Measurements from ENCODE around the gene CES2.

Gene CES2

DNA sequence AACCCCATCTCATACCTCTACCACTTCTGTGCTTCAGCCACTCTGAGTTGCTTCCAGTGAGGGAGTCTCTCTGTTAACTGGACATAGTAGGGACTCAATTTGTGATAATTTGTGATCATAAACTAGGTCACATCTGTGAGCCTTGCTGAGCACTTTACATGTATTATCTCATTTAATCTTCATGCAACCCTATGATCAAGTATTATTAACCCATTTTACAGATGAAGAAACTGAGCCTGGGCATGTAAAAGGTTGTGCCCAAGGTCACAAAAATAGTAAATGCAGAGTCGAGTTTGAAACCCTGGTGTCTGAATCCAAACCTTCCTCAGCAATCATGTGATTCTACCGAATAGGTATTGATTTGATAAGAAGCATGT, 36.4 kb upstream of the CES2 start:
- TF ChIP-seq POLR2A (IDR thresholded peaks at IDR 0.05; ENCODE audit: low read length) (no peak), GATA1 (IDR thresholded peaks at IDR 0.05; ENCODE audit: low read depth, low read length) (no peak)
- no peak for DNase-seq

DNA sequence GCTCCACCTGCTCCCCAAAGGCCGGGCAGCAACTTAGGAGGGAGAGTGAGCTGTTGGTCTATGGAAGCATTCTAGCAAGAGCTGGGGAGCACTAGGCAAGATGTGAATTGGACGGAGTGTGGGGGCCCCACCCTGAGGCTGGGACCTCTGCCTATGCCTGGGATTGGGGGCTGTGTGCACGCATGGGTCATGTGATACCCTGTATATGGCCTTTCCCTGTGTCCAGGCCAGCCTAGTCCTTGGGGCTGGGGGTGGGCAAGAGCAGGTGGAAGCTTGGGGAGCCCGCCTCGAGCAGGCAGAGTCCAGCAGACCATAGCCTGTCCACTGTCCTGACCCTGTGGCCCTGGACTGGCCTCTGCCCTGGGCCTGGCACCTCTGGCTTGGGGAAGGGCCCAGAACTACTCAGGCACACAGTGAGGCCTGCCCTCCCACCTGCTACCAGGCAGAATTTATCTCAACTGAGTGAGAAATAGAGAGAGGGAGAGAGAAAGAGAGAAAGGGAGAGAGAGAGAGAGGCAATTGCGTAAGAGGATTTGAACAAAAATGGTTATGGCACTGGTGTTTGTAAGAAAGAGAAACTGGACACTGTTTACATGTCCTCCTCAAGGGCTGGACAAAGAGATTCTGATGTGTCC, 35.9 kb upstream of the CES2 start:
- no peak for TF ChIP-seq GATA1 (IDR thresholded peaks at IDR 0.05; ENCODE audit: low read depth, low read length)
- TF ChIP-seq POLR2A (IDR thresholded peaks at IDR 0.05; ENCODE audit: low read length): no peak
- DNase-seq: peak; percentile 55 to 73

DNA sequence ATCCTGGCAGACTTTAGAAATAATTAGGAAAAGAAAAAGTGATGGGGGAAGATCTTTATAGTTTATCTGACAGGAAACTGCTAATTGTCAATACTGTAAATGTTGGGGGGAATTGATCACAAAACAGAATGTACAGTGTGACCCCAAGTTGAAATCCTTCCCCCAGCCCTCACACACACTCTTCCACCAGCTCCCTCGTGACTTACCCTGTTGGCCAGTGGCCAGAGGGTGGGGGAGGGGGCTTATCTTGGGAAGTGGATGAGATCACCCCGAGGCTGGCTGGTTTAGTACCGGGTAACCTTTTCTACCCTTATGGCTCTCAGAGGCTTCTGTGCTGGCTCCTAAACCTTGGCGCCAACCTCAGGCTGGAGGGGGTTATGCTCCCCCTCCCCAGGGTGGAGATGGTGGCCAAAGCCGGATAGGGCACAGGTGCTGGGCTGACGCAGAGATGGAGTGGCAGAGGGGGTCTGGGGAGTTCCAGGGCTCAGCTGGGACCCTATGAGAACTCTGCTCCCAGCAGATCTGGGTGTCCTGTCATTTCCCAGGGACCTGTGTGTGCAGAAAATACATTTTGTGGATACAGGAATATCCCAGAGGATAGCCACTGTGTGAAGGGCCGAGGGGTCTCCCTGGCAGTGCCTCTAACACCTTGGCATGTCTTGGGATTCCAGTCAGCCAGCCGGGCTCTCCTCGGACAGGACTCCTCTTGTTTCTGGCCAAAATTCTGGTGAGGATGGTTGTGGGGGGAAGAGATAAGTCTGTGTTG, 35.2 kb upstream of the CES2 start:
- TF ChIP-seq GATA1 (IDR thresholded peaks at IDR 0.05; ENCODE audit: low read depth, low read length) (no peak), POLR2A (IDR thresholded peaks at IDR 0.05; ENCODE audit: low read length) (peak; percentile 73)
- DNase-seq: peak; percentile 94 to 97

DNA sequence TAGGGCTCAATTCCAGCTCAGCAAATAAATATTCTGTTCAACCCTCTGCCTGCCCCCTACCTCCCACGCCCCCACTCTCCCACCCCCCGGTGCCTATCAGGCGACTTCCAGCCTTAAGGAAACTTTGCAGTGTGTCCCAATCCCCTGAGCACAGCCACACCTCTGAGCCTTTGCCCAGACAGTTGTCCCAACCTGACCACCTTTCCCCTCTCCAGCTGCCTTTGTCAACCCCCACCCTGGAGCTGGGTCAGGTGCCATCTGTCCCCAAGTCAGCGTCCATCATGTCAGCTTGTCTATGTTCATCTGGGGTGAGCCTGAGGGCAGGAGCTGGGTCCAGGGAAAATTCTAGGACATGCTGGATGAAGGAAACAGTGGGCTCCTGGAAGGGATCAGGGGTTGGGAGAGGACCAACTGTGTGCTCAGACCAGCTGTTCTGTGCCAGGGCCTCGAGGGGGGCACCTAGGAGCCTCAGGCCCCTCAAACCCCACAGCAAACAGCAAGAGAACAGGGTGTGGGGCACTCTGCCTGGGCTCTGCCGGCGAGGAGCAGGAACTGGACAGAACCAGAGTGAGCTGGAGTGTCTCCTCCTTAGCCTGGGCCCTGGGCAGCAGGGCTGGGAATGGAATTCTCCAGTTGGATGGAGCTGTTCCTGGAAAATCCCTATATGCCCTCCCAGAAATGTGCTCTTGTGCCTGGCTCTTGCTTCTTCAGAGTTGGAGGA, 34.4 kb upstream of the CES2 start:
- TF ChIP-seq POLR2A (IDR thresholded peaks at IDR 0.05; ENCODE audit: low read length) (no peak), GATA1 (IDR thresholded peaks at IDR 0.05; ENCODE audit: low read depth, low read length) (no peak)
- DNase-seq: peak in 1 of 2 experiments; percentile 58

DNA sequence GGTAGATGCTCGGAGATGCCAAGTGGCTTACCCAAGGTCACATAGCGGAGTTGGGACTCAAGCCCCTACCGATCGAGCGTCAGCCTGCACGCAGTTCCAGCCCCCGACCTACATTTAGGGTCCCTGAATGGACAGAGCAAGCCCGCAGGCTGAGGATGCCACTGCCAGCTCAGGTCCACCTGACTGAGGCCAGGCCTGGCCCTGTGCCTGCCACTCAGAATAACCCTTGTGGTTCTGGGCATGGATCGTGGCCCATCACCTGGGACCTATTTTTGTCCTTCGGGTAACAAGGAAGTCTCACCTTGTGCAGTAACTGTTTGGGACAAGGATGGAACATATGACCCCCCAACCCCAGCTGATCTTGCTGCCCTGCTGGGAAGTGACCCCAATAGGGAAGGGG, 33.7 kb upstream of the CES2 start:
- TF ChIP-seq GATA1 (IDR thresholded peaks at IDR 0.05; ENCODE audit: low read depth, low read length) (no peak), POLR2A (IDR thresholded peaks at IDR 0.05; ENCODE audit: low read length) (no peak)
- no peak for DNase-seq

DNA sequence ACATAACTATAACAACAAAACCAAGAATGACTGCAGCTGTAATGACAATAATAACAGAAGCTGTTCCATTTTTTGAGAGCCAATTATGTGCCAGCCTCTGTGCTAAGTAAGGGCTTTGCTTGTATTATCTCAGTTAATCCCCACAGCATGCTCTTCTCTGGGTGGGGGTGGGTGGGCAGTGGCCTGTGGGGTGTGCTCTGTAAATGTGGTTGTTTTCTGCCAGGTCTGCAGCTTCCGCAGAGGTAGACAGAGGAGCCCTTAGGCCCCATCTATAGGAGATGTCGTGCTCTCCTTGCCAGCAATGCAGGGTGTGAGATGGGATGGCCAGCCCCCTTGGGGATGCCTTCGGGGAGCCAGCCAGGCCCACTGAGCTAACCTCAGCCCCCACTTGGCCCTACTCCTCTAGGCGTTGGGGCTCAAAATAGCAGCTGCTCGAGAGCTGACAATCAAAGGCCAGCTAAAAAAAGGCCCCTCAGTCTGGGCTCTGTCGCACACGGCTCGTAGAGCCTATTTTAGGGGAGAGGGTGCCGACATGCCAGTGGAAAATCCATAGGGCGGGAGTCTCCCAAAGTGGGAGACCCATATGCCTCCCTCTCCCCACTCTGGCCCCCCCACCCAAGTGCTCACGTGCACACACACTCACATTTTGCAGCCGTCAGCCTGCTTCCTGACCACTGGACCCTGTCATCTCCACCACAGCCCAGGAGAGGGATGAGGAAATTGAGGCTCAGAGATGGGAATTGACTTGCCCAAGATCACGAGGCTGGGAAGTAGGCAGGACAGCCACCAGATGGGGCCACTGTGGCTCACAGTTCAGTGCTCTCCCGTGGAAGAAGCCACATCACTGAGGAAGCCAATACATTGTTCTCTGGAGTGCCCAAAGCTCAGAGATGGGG, 32.4 kb upstream of the CES2 start:
- TF ChIP-seq POLR2A (IDR thresholded peaks at IDR 0.05; ENCODE audit: low read length): no peak
- TF ChIP-seq GATA1 (IDR thresholded peaks at IDR 0.05; ENCODE audit: low read depth, low read length): no peak
- peak in 1 of 2 experiments; percentile 58 for DNase-seq

DNA sequence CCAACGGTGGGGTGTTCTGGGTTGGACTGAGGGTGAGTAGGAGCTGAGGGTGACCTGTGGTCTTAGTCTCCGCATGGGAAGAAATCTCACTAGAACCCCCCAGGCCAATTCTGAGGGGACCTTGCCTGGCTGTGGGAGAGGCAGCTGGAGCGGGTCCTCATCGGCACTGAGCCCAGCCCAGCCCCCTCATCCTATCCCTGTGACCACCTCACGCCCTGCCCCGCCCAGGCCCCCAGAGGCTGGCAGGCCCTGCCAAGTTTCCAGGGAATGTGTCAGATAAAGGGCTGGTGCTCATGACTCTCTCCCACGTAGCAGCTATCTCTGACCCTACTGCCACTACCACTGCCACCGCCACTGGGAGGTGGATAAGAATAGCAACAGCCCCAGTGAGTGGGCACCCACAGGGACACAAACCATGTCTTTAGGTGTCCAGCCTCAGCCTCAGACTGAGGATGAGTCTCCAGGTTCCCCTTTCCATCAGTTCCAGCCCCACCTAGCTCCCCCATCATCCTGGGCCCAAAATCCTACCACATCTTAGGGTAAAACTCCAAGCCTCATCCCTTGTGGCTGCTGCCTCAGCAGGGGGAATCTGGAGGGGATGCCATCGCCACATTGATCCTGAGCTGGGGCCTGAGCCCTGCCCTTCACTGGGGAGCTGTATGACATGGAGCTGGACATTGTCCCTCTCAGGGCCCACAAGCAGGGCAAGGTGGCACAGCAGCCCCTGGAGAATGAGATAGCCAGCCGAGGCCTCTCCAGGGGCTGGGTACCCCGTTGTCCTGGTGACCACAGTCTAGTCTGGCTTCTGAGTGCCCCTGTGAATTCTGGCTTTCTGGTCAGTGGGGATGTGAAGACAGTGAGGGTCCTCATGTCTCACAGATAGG, 31.5 kb upstream of the CES2 start:
- TF ChIP-seq POLR2A (IDR thresholded peaks at IDR 0.05; ENCODE audit: low read length) (peak; percentile 70), GATA1 (IDR thresholded peaks at IDR 0.05; ENCODE audit: low read depth, low read length) (no peak)
- peak; percentile 57 to 69 for DNase-seq

DNA sequence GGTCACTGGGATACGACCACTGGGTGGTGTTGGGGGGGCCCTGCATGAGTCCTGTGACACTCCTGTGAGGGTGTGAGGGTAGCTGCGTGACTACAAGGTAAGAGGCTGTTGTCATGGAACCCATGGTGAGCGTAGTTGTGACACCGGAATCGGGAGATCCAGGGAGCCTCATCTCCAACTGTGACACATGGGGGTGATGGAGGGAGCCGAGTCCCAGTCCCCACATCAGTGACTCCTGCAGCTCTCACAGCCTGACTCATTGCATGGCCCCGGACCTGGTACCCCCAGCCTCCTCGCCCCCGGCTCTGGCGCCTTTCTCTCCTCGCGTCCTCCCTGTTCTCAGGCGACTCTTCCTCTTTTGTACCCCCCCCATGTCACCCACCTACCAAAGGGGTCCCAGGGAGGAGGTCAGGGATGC, 30.9 kb upstream of the CES2 start:
- DNase-seq: no peak
- TF ChIP-seq POLR2A (IDR thresholded peaks at IDR 0.05; ENCODE audit: low read length) (no peak), GATA1 (IDR thresholded peaks at IDR 0.05; ENCODE audit: low read depth, low read length) (no peak)

DNA sequence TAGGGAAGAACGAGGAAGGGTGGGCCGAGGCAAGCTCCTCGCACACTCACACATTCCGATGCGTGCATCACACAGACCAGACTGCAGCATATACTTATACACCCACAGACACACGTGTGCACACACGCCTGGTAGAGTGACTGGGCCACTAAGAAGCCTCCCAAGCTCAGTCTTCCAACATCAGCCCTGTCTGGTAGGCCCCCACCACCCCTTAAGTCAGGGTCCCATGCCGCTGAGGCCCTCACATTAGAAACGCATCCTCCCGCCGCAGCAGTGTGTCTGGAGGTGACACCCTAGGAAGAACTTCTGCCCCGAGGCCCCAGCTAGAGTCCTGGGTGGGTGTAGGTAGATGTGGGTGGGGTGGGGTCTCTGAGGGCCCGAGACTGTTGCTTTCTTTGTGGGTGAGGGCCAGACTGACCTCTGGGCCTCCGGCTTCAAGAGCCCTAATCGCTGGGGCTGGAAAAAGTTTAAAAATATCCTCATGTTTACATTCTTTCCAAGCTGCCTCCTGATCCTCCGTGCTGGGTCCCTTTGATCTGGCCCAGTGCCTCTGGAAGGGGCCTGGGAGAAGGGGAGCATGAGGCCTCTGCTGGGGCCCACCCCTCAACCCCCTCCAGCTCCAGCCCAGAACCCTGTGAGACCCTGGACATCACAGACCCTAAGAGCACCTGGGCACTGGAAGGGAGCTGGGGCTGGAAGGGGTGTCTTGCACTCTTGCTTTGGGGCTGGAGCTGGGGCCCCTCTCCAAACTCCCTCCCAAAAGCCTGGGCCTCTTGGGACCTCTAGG, 30.3 kb upstream of the CES2 start:
- DNase-seq: no peak
- TF ChIP-seq GATA1 (IDR thresholded peaks at IDR 0.05; ENCODE audit: low read depth, low read length) (no peak), POLR2A (IDR thresholded peaks at IDR 0.05; ENCODE audit: low read length) (no peak)

DNA sequence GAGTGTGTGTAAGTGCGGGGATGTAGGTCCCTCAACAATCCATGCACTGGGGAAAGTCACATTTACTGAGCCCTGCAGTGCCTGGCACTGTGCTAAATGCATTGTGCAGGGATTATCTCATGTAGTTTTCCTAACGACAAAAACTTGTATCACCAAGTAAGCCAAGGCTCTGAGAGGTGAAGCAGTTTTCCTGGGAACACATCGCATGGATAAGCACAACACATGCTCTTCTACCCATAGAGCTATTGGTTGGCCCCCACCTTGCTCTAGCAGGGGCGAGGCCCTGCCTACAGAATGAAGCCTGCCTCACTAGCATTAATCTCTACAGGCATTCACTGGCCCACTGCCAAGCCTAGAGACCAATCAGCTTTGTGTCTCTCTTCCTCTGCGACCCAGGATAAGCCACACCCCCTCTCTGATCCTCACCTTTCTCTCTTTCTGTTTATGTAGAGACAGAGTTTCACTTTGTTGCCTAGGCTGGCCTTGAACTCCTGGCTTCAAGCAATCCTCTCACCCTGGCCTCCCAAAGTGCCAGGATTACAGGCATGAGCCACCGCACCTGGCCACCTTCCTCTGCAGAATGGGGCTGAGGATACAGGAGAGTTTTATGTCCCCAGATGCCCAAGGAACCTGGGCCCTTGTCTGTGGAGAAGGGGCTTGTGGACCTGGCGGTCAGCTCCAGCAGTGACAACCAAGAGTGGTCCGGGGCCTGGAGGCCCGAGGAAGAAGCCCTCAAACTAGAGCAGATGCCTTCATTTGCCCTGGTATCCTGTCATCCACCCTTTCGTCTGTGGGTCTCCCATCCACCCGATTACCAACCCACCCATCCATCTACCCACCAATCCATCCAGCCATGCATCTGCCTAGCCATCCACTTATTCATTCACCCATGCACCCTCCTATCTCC, 29.4 kb upstream of the CES2 start:
- DNase-seq: peak; percentile 93 to 95
- TF ChIP-seq POLR2A (IDR thresholded peaks at IDR 0.05; ENCODE audit: low read length): peak; percentile 34
- no peak for TF ChIP-seq GATA1 (IDR thresholded peaks at IDR 0.05; ENCODE audit: low read depth, low read length)

All from erythroblast (primary cell).